GM19438 (cell line): ENCODE results near the gene ABI3BP.

Source experiments
- ATAC-seq: cut with Tn5 transposase; IDR thresholded peaks from one replicate; pipeline ENCODE4 v1.9.1; 2021; ENCODE audit warnings: low read depth; ENCODE audit not compliant: unreplicated experiment

Gene ABI3BP

GRCh38 chr3:100844063-100844936 lies 148.9 kb downstream of the ABI3BP start:
- ATAC-seq, result no peak

- no peak for ATAC-seq
These were observed 155.1 kb downstream of the ABI3BP start for GRCh38 chr3:100838157-100838556.

GRCh38 chr3:100836661-100837060 lies 156.6 kb downstream of the ABI3BP start:
- ATAC-seq, result no peak

GRCh38 chr3:100834332-100834731 lies 158.9 kb downstream of the ABI3BP start:
- no peak for ATAC-seq

GRCh38 chr3:100833483-100833882 lies 159.7 kb downstream of the ABI3BP start:
- ATAC-seq, result no peak

GRCh38 chr3:100831629-100832028 lies 161.6 kb downstream of the ABI3BP start:
- ATAC-seq, result no peak

GRCh38 chr3:100830931-100831330 lies 162.3 kb downstream of the ABI3BP start:
- ATAC-seq, result no peak

- ATAC-seq, result no peak
These were observed 167.6 kb downstream of the ABI3BP start for GRCh38 chr3:100825574-100825973.

- no peak for ATAC-seq
These were observed 177.6 kb downstream of the ABI3BP start for GRCh38 chr3:100815583-100815982.

GRCh38 chr3:100813828-100814227 lies 179.4 kb downstream of the ABI3BP start:
- ATAC-seq, result no peak

GRCh38 chr3:100811779-100812507 lies 181.3 kb downstream of the ABI3BP start:
- ATAC-seq, result peak; percentile 68

- ATAC-seq, result no peak
These were observed 182.6 kb downstream of the ABI3BP start for GRCh38 chr3:100810671-100811070.

GRCh38 chr3:100804631-100805030 lies 188.6 kb downstream of the ABI3BP start:
- ATAC-seq, result no peak

GRCh38 chr3:100803711-100804110 lies 189.5 kb downstream of the ABI3BP start:
- ATAC-seq, result no peak

- no peak for ATAC-seq
These were observed 191.1 kb downstream of the ABI3BP start for GRCh38 chr3:100802126-100802525.

GRCh38 chr3:100798012-100798411 lies 195.2 kb downstream of the ABI3BP start:
- ATAC-seq, result no peak

GRCh38 chr3:100796556-100796955 lies 196.7 kb downstream of the ABI3BP start:
- no peak for ATAC-seq

- no peak for ATAC-seq
These were observed 203.6 kb downstream of the ABI3BP start for GRCh38 chr3:100789579-100789978.

- no peak for ATAC-seq
These were observed 209.6 kb downstream of the ABI3BP start for GRCh38 chr3:100783619-100784018.

GRCh38 chr3:100782906-100783305 lies 210.3 kb downstream of the ABI3BP start:
- no peak for ATAC-seq

GRCh38 chr3:100782348-100782747 lies 210.9 kb downstream of the ABI3BP start:
- ATAC-seq, result no peak

- no peak for ATAC-seq
These were observed 211.9 kb downstream of the ABI3BP start for GRCh38 chr3:100781301-100781700.
